GM19324 (cell line): ENCODE results near the gene CHCHD4.

Experiments used
- ATAC-seq: cut with Tn5 transposase; IDR thresholded peaks from one replicate; pipeline ENCODE4 v1.9.1; 2021; ENCODE audit warnings: mild to moderate bottlenecking, moderate library complexity; ENCODE audit not compliant: unreplicated experiment, low FRiP score

The CHCHD4 gene

GRCh38 chr3:14124615-14125192 is at the start of gene CHCHD4, which contains the start of gene TMEM43:
Gene CHCHD4 (minus strand): TSS chr3:14124870. CDS start chr3:14124676, 194 bp downstream.
Gene TMEM43 (plus strand): TSS chr3:14125052. CDS start chr3:14125194, 142 bp downstream.
- ATAC-seq = peak; percentile 88

GRCh38 chr3:14172496-14172895 is 47.8 kb upstream of the CHCHD4 start:
- ATAC-seq = no peak

- no peak for ATAC-seq
These were observed 46.0 kb upstream of the CHCHD4 start for GRCh38 chr3:14170531-14171159.

- ATAC-seq = no peak
These were observed 45.2 kb upstream of the CHCHD4 start for GRCh38 chr3:14169871-14170270.

- no peak for ATAC-seq
These were observed 44.8 kb upstream of the CHCHD4 start for GRCh38 chr3:14169435-14169834.

- ATAC-seq = no peak
These were observed 42.4 kb upstream of the CHCHD4 start for GRCh38 chr3:14166877-14167603.

GRCh38 chr3:14162178-14162577 is 37.5 kb upstream of the CHCHD4 start:
- no peak for ATAC-seq

- no peak for ATAC-seq
These were observed 36.6 kb upstream of the CHCHD4 start for GRCh38 chr3:14161282-14161681.

- ATAC-seq = no peak
These were observed 34.8 kb upstream of the CHCHD4 start for GRCh38 chr3:14159426-14159825.

GRCh38 chr3:14158370-14158769 is 33.7 kb upstream of the CHCHD4 start:
- ATAC-seq = no peak

- no peak for ATAC-seq
These were observed 33.3 kb upstream of the CHCHD4 start for GRCh38 chr3:14157951-14158350.

- no peak for ATAC-seq
These were observed 32.3 kb upstream of the CHCHD4 start for GRCh38 chr3:14156843-14157561.

GRCh38 chr3:14156201-14156600 is 31.5 kb upstream of the CHCHD4 start:
- ATAC-seq = no peak

- no peak for ATAC-seq
These were observed 30.3 kb upstream of the CHCHD4 start for GRCh38 chr3:14154895-14155440.

- no peak for ATAC-seq
These were observed 29.6 kb upstream of the CHCHD4 start for GRCh38 chr3:14154276-14154675.

GRCh38 chr3:14153663-14154062 is 29.0 kb upstream of the CHCHD4 start:
- ATAC-seq = no peak

- no peak for ATAC-seq
These were observed 28.3 kb upstream of the CHCHD4 start for GRCh38 chr3:14152963-14153355.

- ATAC-seq = no peak
These were observed 27.7 kb upstream of the CHCHD4 start for GRCh38 chr3:14152233-14152962.

GRCh38 chr3:14151471-14152083 is 26.9 kb upstream of the CHCHD4 start:
- no peak for ATAC-seq
